Natural killer cell (primary cell): ENCODE results near the gene SMIM28. TPM values are rescaled to one million over a fixed set of nuclear protein-coding genes. Genes with fewer than 3 reads are reported as not detected.
"Not testable (repeated sequence)": the region's sequence is repeated elsewhere in the genome, so short reads cannot be mapped to it uniquely, and the experiment has no call there.

Source experiments
- ATAC-seq, 3 donors: fragments of 150-1000 bp in 2 of 3; fragments of 200-7000 bp in 1 of 3; cut with Tn5 transposase; 1 replicate in 1 of 3; 2 replicates in 2 of 3; pipeline ENCODE4 v1.10.0; 2021; ENCODE audit warnings: mild to moderate bottlenecking in 2 of 3, moderate library complexity in 2 of 3
- DNase-seq, 2 donors: peaks; one replicate each; pipeline versions ENCODE4 v3.0.0 to v3.0.0-alpha.2; 2013 to 2021; ENCODE audit warnings: mixed read lengths in 1 of 2
- H3K27ac ChIP-seq: one replicate; pipeline ENCODE4 v1.5.1; 2013; ENCODE audit warnings: mild to moderate bottlenecking, low read length
- H3K27me3 ChIP-seq: one replicate; pipeline ENCODE4 v1.6.1; 2013; ENCODE audit warnings: low read length; ENCODE audit not compliant: control insufficient read depth, insufficient read depth
- H3K36me3 ChIP-seq: one replicate; pipeline ENCODE4 v1.6.1; 2013; ENCODE audit warnings: low read length; ENCODE audit not compliant: control insufficient read depth, insufficient read depth
- H3K4me1 ChIP-seq: one replicate; pipeline ENCODE4 v1.6.1; 2013; ENCODE audit warnings: low read length; ENCODE audit not compliant: control insufficient read depth, insufficient read depth
- H3K4me3 ChIP-seq: one replicate; pipeline ENCODE4 v1.5.1; 2013; ENCODE audit warnings: low read length
- H3K9me3 ChIP-seq: one replicate; pipeline ENCODE4 v1.6.1; 2013; ENCODE audit warnings: low read length; ENCODE audit not compliant: control insufficient read depth, insufficient read depth
- H3K27ac Mint-ChIP-seq, 2 donors: one replicate each; pipeline ENCODE4 v1.8.0; 2022; ENCODE audit warnings: mild to moderate bottlenecking in 2 of 2, mixed read lengths in 2 of 2, moderate library complexity in 1 of 2
- H3K27me3 Mint-ChIP-seq, 2 donors: one replicate each; pipeline ENCODE4 v1.8.0; 2022; ENCODE audit warnings: low read depth in 2 of 2, mixed read lengths in 2 of 2
- H3K36me3 Mint-ChIP-seq: one replicate; pipeline ENCODE4 v1.8.0; 2022; ENCODE audit warnings: mixed read lengths
- H3K4me1 Mint-ChIP-seq, 2 donors: one replicate each; pipeline ENCODE4 v1.8.0; 2022; ENCODE audit warnings: mixed read lengths in 2 of 2
- H3K4me3 Mint-ChIP-seq: one replicate; pipeline ENCODE4 v1.8.0; 2022; ENCODE audit warnings: mild to moderate bottlenecking, moderate library complexity, mixed read lengths
- H3K9me3 Mint-ChIP-seq, 2 donors: one replicate each; pipeline ENCODE4 v1.8.0; 2022; ENCODE audit warnings: mixed read lengths in 2 of 2
- CTCF ChIP-seq: fragments of 200-600 bp; IDR thresholded peaks from one replicate; pipeline ENCODE4 v1.8.0; 2022; ENCODE audit warnings: antibody characterized with exemption
- WGBS: methylation state at CpG from one replicate; pipeline ENCODE4 v1.1.7; 2013; ENCODE audit warnings: missing lambda C conversion rate; ENCODE audit not compliant: insufficient coverage; 5-methylcytosine and 5-hydroxymethylcytosine counted together
- intact Hi-C: fragments of 100-400 bp; cut with micrococcal nuclease; formaldehyde crosslinking; loops from one replicate; pipeline ENCODE4 v1.14.2; 2022
- total RNA-seq, 4 donors: library from RNA; stranded (reverse); fragments of 120-200 nt in 1 of 4; gene quantifications; one replicate each; pipeline versions ENCODE4 v1.2.3 to v1.2.4, GENCODE V29; 2013 to 2022

The SMIM28 gene
- total RNA-seq, 3 donors from 2014 or later (not counting 1 experiment from before 2014, with no cell fraction given): not detected

GRCh38 chr6:138422861-138423260, 45.2 kb downstream of the SMIM28 start:
- peaks cover 0 to 5% of the 10 kb centered on the region in 2 donors for H3K4me1 Mint-ChIP-seq
- no peak overlapping the region for H3K4me3 Mint-ChIP-seq
- intact Hi-C loops: no loop called here
- no peaks in the 10 kb centered on the region for H3K36me3 Mint-ChIP-seq
- H3K27ac Mint-ChIP-seq: no peak overlapping the region
- DNase-seq (no peak), ATAC-seq (no peak)
- no peak for TF ChIP-seq CTCF
- Histone ChIP-seq H3K4me1 (no peaks in the 10 kb centered on the region), H3K27me3 (no peaks in the 10 kb centered on the region), H3K4me3 (no peak overlapping the region), H3K36me3 (no peaks in the 10 kb centered on the region), H3K9me3 (no peaks in the 10 kb centered on the region), H3K27ac (no peak overlapping the region)
- no peaks in the 10 kb centered on the region for H3K9me3 Mint-ChIP-seq
- H3K27me3 Mint-ChIP-seq: peaks cover 0 to 3% of the 10 kb centered on the region in 2 donors

GRCh38 chr6:138424004-138424904, 46.5 kb downstream of the SMIM28 start:
- Mint-ChIP-seq H3K36me3 (no peaks in the 10 kb centered on the region), H3K27ac (no peak overlapping the region), H3K9me3 (no peaks in the 10 kb centered on the region), H3K4me1 (peaks cover 0 to 5% of the 10 kb centered on the region in 2 donors), H3K4me3 (no peak overlapping the region), H3K27me3 (peaks cover 3 to 7% of the 10 kb centered on the region in 2 donors)
- TF ChIP-seq CTCF: no peak
- no peaks in the 10 kb centered on the region for H3K4me1 ChIP-seq
- H3K9me3 ChIP-seq: no peaks in the 10 kb centered on the region
- H3K4me3 ChIP-seq: no peak overlapping the region
- no peak for DNase-seq
- H3K27ac ChIP-seq: no peak overlapping the region
- no peaks in the 10 kb centered on the region for H3K36me3 ChIP-seq
- intact Hi-C loops: no loop called here
- no peaks in the 10 kb centered on the region for H3K27me3 ChIP-seq
- 93% methylated on average over 48 of the region's 48 CpGs for WGBS
- no peak for ATAC-seq

GRCh38 chr6:138425256-138425655, 47.6 kb downstream of the SMIM28 start:
- H3K4me1 Mint-ChIP-seq, H3K36me3 ChIP-seq, H3K4me3 ChIP-seq, H3K9me3 ChIP-seq, DNase-seq, H3K36me3 Mint-ChIP-seq, ATAC-seq, H3K27me3 Mint-ChIP-seq, H3K27ac Mint-ChIP-seq, H3K4me3 Mint-ChIP-seq, H3K9me3 Mint-ChIP-seq, intact Hi-C loops, H3K4me1 ChIP-seq, H3K27ac ChIP-seq, H3K27me3 ChIP-seq: not testable (repeated sequence)
- 89% methylated on average over 7 of the region's 7 CpGs for WGBS

- no peak overlapping the region for H3K4me3 ChIP-seq
- H3K4me1 ChIP-seq: no peaks in the 10 kb centered on the region
- H3K27me3 Mint-ChIP-seq: peaks cover 6 to 7% of the 10 kb centered on the region in 2 donors
- no peaks in the 10 kb centered on the region for H3K9me3 ChIP-seq
- ATAC-seq (no peak), DNase-seq (no peak)
- H3K36me3 ChIP-seq: no peaks in the 10 kb centered on the region
- H3K27ac ChIP-seq: no peak overlapping the region
- H3K27me3 ChIP-seq: no peaks in the 10 kb centered on the region
- peaks cover 0 to 5% of the 10 kb centered on the region in 2 donors for H3K4me1 Mint-ChIP-seq
- H3K27ac Mint-ChIP-seq: no peak overlapping the region
- intact Hi-C loops: no loop called here
- TF ChIP-seq CTCF: no peak
- H3K36me3 Mint-ChIP-seq: no peaks in the 10 kb centered on the region
- no peaks in the 10 kb centered on the region for H3K9me3 Mint-ChIP-seq
- WGBS: 84% methylated on average over 5 of the region's 5 CpGs
- H3K4me3 Mint-ChIP-seq: no peak overlapping the region
Measured at GRCh38 chr6:138426500-138427123, 48.9 kb downstream of the SMIM28 start.
